ENCODE measurements around the gene FAM168A. TPM values are rescaled to one million over a fixed set of nuclear protein-coding genes. Genes with fewer than 3 reads are reported as not detected.

Gene FAM168A
- total RNA-seq, 1 donor from 2014 or later = 28.4 TPM

DNA sequence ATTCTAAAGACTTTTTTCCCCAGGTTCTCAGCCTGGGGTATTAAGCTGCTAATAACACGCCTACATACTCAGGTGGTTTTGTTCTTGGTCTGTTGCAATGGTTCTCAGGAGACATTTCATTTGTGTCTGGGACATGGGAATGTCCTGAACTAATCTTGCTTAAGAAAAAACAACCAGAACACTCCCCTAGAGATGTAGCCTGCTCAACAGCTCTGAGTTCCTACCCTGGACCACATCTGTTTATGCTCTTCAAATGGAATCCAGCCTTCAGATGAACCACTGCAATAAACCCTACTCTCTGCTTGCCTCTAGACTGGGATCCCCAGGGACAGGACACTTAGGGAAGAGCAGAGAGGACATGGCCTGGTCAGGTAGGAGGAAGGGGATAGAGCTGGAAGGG lies 191.8 kb downstream of the FAM168A start:
- no peak for TF ChIP-seq CTCF (IDR thresholded peaks at IDR 0.05; ENCODE audit: borderline replicate concordance)
- intact Hi-C loops (cut with micrococcal nuclease) = loop anchor here (10.0 kb wide), 1 partner anchor 209 kb away; no protein-coding TSS in a partner anchor
- H3K36me3 ChIP-seq = peaks cover 33% of the 10 kb centered on the region

DNA sequence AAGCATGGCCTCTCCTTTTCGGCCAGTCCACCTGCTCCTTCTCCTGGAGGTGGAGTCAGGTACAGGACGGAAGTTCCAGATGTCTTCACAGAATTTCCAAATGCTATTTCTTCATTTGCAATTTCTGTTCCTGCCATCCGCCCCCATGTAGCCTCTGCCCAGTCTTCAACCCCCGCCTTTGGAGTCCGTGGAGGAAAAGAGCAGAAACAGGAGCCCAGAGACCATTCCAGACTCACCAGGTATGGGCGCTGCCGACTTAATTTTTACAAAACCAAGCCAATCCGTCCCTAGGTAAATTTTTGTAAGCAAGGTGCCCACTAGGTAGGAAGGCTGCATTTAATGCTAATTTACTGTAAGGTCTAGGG lies 192.8 kb downstream of the FAM168A start:
- Histone ChIP-seq H3K9me3 (replicated peaks) (no peaks in the 10 kb centered on the region), H3K27ac (replicated peaks) (no peak overlapping the region), H3K4me3 (no peak overlapping the region), H3K4me1 (peaks cover 14% of the 10 kb centered on the region), H3K27me3 (ENCODE audit: low read depth) (no peaks in the 10 kb centered on the region), H3K36me3 (peaks cover 33% of the 10 kb centered on the region)
- intact Hi-C loops (cut with micrococcal nuclease) = loop anchor here (10.0 kb wide), 1 partner anchor 210 kb away; no protein-coding TSS in a partner anchor
- TF ChIP-seq CTCF (IDR thresholded peaks at IDR 0.05; ENCODE audit: borderline replicate concordance) = no peak
- no peak for DNase-seq

More for the DNA sequence above, 191.8 kb downstream of the FAM168A start:
- Histone ChIP-seq H3K27me3 (ENCODE audit: low read depth) (no peaks in the 10 kb centered on the region), H3K9me3 (replicated peaks) (no peaks in the 10 kb centered on the region), H3K4me3 (no peak overlapping the region), H3K4me1 (peaks cover 13% of the 10 kb centered on the region), H3K27ac (replicated peaks) (no peak overlapping the region)
- DNase-seq = no peak

DNA sequence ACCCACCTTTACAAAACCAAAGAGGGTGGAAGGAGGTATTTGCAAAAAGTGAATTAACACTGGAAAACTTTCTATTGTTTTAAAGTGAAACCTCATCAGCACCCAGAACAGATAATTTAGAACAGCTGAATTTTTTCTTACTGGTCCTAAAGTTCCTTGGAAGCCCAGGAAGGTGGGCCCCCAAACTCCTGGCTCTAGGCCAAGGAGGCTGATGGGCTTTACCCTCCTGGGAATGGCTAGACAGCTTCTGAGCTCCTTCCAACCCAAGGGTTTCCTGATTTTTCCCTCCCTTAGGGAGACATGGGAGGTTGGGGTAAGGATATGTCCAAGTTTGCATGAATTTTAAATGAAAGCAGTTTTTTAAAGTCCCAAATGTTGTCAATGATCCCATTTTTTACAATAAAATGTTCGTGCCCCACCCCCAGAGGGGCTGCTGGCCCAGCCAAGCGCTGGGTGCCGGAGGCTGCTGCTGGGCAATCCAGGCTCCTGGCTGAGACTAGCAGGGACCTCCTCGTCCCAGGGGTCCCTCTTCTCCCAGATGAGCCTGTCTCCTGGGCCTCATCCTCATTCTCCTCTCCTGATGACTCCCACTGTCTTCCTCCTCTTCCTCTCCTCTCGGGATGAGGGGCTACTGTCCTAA lies 193.3 kb downstream of the FAM168A start:
- intact Hi-C loops (cut with micrococcal nuclease) = loop anchor here (10.0 kb wide), 1 partner anchor 210 kb away; no protein-coding TSS in a partner anchor
- Histone ChIP-seq H3K9me3 (replicated peaks) (no peaks in the 10 kb centered on the region), H3K36me3 (peaks cover 31% of the 10 kb centered on the region), H3K4me3 (no peak overlapping the region), H3K4me1 (peaks cover 19% of the 10 kb centered on the region), H3K27ac (replicated peaks) (peak overlapping the region; percentile 58), H3K27me3 (ENCODE audit: low read depth) (no peaks in the 10 kb centered on the region)
- DNase-seq = no peak
- TF ChIP-seq CTCF (IDR thresholded peaks at IDR 0.05; ENCODE audit: borderline replicate concordance) = no peak

DNA sequence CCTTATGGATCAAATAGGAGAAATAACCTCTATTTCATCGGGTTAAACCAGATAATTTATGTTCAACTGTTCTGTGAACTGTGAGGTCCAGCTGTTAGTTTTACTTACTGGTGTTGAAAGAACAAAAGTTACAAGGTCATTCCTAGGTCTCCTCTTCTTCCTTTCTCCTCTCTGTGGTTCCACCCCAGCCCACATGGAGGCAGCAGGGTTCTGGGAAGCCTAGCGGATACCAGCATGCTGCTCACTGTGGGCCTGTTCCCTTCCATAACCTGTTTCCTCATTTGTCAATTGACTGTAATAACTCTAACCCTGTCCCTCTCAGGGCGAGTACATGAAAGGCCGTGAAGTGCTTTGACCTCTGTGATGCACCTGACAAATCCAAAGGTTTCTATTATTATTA lies 193.9 kb downstream of the FAM168A start:
- Histone ChIP-seq H3K27me3 (ENCODE audit: low read depth) (no peaks in the 10 kb centered on the region), H3K27ac (replicated peaks) (peak overlapping the region; percentile 58), H3K36me3 (peaks cover 25% of the 10 kb centered on the region), H3K4me1 (peaks cover 25% of the 10 kb centered on the region), H3K9me3 (replicated peaks) (no peaks in the 10 kb centered on the region), H3K4me3 (no peak overlapping the region)
- TF ChIP-seq CTCF (IDR thresholded peaks at IDR 0.05; ENCODE audit: borderline replicate concordance) = peak; percentile 87
- DNase-seq = peak; percentile 76
- intact Hi-C loops (cut with micrococcal nuclease) = loop anchor here (10.0 kb wide), 1 partner anchor 211 kb away; no protein-coding TSS in a partner anchor

GRCh38 chr11:73403541-73403940 lies 194.4 kb downstream of the FAM168A start:
- no peak for TF ChIP-seq CTCF (IDR thresholded peaks at IDR 0.05; ENCODE audit: borderline replicate concordance)
- no peak for DNase-seq
- peaks cover 30% of the 10 kb centered on the region for H3K4me1 ChIP-seq
- peaks cover 20% of the 10 kb centered on the region for H3K36me3 ChIP-seq
- intact Hi-C loops (cut with micrococcal nuclease) = loop anchor here (10.0 kb wide), 1 partner anchor 211 kb away; no protein-coding TSS in a partner anchor
- no peak overlapping the region for H3K4me3 ChIP-seq
- no peaks in the 10 kb centered on the region for H3K27me3 ChIP-seq (ENCODE audit: low read depth)
- H3K27ac ChIP-seq (replicated peaks) = peak overlapping the region; percentile 58
- no peaks in the 10 kb centered on the region for H3K9me3 ChIP-seq (replicated peaks)

Measured in left ventricle myocardium inferior (tissue), 1 donor.